Breast epithelium (tissue), 3 donors: ENCODE measurements around the gene MINDY4.

Experiments used
- POLR2A ChIP-seq: fragments of 450-650 bp; IDR thresholded peaks from one replicate; pipeline ENCODE4 v1.6.1; 2016; ENCODE audit warnings: antibody characterized with exemption, mild to moderate bottlenecking, moderate library complexity
- POLR2AphosphoS5 ChIP-seq, 3 donors: sonication (generic); formaldehyde crosslinking; IDR thresholded peaks; one replicate each; pipeline ENCODE4 v1.6.1; 2017; ENCODE audit warnings: antibody characterized with exemption in 3 of 3
- TF ChIP-seq, protein P1 (sequence below), 3 donors: fragments of 450-650 bp; IDR thresholded peaks; one replicate each; pipeline ENCODE4 v1.5.1; 2016 to 2017; ENCODE audit warnings: antibody characterized with exemption in 3 of 3, mild to moderate bottlenecking in 3 of 3, moderate library complexity in 3 of 3

DNA sequence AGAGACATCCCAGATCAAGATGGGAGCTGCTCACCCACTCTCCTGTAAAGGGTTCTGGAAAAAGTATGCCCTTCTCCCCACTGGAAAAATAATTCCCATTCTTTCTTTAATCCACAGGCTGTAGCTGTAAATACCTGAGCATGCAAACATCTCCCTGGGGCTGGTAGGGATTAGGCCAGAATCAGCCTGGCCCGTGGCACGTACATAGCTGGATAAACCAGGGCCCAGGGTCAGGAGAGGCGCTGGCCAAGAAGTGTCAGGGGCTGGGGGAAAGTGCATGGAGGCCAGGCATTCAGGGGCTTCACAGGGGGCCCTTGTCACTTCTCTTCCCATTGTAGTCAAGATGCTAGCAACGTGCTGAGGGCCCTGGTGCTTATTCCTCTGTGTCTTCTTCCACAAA lies 109.7 kb downstream of the MINDY4 start:
- TF ChIP-seq POLR2A (no peak), POLR2AphosphoS5 (IDR thresholded peaks at IDR 0.05) (no peak)
- TF ChIP-seq, protein P1, sequence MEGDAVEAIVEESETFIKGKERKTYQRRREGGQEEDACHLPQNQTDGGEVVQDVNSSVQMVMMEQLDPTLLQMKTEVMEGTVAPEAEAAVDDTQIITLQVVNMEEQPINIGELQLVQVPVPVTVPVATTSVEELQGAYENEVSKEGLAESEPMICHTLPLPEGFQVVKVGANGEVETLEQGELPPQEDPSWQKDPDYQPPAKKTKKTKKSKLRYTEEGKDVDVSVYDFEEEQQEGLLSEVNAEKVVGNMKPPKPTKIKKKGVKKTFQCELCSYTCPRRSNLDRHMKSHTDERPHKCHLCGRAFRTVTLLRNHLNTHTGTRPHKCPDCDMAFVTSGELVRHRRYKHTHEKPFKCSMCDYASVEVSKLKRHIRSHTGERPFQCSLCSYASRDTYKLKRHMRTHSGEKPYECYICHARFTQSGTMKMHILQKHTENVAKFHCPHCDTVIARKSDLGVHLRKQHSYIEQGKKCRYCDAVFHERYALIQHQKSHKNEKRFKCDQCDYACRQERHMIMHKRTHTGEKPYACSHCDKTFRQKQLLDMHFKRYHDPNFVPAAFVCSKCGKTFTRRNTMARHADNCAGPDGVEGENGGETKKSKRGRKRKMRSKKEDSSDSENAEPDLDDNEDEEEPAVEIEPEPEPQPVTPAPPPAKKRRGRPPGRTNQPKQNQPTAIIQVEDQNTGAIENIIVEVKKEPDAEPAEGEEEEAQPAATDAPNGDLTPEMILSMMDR (IDR thresholded peaks at IDR 0.05), result no peak
